ENCODE measurements around the gene VGLL4. TPM values are rescaled to one million over a fixed set of nuclear protein-coding genes. Genes with fewer than 3 reads are reported as not detected.
A peak's percentile ranks its signal among the peaks of the same experiment; 100 is the strongest.

Gene VGLL4
- total RNA-seq, 1 experiment from 2014 or later = 42.1 TPM

DNA sequence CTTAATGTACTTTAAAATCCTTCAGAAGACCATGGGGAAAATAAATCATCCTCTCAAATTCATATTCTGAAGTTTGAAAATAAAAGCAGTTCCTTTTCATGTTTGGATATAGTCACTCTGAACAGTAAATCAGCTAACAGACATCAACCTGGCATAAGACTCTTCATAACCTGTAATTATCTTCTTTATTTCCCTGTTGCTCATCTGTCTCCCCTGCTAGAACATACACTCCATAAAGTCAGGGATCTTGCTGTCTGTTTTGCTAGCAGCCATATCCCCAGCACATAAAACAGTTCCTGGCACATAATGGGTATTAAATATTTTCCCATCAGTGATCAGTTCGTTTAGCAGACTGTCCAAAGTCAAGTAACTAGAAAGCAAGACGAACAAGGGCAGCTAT is 11.2 kb downstream of the VGLL4 start:
- peaks cover 9% of the 10 kb centered on the region; the same call in 1 of the 2 replicates for H3K4me1 ChIP-seq (ENCODE audit: insufficient read depth, low read length)
- no peaks in the 10 kb centered on the region for H3K9me3 ChIP-seq (ENCODE audit: control insufficient read depth, low read depth, low read length)
- H3K27ac ChIP-seq (ENCODE audit: insufficient read length, low read depth, low read length) = no peak overlapping the region
- H2BK12ac ChIP-seq (ENCODE audit: insufficient read length, low read depth, low read length) = no peak overlapping the region
- no peak overlapping the region for H2AK5ac ChIP-seq (ENCODE audit: insufficient read length, low read length)
- no peak overlapping the region for H3K4ac ChIP-seq (ENCODE audit: low read depth, low read length)
- no peak overlapping the region for H3K23ac ChIP-seq (ENCODE audit: insufficient read length, low read depth, low read length)
- TF ChIP-seq, protein P1, sequence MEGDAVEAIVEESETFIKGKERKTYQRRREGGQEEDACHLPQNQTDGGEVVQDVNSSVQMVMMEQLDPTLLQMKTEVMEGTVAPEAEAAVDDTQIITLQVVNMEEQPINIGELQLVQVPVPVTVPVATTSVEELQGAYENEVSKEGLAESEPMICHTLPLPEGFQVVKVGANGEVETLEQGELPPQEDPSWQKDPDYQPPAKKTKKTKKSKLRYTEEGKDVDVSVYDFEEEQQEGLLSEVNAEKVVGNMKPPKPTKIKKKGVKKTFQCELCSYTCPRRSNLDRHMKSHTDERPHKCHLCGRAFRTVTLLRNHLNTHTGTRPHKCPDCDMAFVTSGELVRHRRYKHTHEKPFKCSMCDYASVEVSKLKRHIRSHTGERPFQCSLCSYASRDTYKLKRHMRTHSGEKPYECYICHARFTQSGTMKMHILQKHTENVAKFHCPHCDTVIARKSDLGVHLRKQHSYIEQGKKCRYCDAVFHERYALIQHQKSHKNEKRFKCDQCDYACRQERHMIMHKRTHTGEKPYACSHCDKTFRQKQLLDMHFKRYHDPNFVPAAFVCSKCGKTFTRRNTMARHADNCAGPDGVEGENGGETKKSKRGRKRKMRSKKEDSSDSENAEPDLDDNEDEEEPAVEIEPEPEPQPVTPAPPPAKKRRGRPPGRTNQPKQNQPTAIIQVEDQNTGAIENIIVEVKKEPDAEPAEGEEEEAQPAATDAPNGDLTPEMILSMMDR (conservative IDR thresholded peaks at IDR 0.05) = no peak
- no peak overlapping the region for H2BK20ac ChIP-seq (ENCODE audit: low read depth, low read length, poor library complexity, severe bottlenecking)
- H3K27ac Mint-ChIP-seq = peak overlapping the region in 1 of 3 experiments; percentile 74; a peak in 1 of 7 replicates
- H3T11ph ChIP-seq (ENCODE audit: low read length) = no peak overlapping the region
- H3K9me3 Mint-ChIP-seq = no peaks in the 10 kb centered on the region; a peak in 1 of 5 replicates
- no peak overlapping the region for H2BK15ac ChIP-seq (ENCODE audit: low read depth, low read length)
- H3K14ac ChIP-seq (ENCODE audit: insufficient read depth, low read length) = no peak overlapping the region
- no peak overlapping the region for H4K5ac ChIP-seq (ENCODE audit: insufficient read length, low read depth, low read length)
- H3K56ac ChIP-seq (ENCODE audit: insufficient read length, low read depth, low read length) = no peak overlapping the region
- H3K79me1 ChIP-seq (ENCODE audit: insufficient read depth, low read depth, low read length, poor library complexity, severe bottlenecking) = peaks cover 5% of the 10 kb centered on the region
- no peak overlapping the region for H3K4me3 Mint-ChIP-seq
- H3K23me2 ChIP-seq (ENCODE audit: insufficient read length, low read depth, low read length, poor library complexity, severe bottlenecking) = no peaks in the 10 kb centered on the region
- H3K27me3 Mint-ChIP-seq (ENCODE audit: low read depth) = no peaks in the 10 kb centered on the region
- no peak overlapping the region for H4K8ac ChIP-seq (replicated peaks; ENCODE audit: insufficient read length, low read depth, low read length)
- H3K36me3 Mint-ChIP-seq (ENCODE audit: insufficient read depth in 1 of 3, low read depth in 3 of 3) = no peaks in the 10 kb centered on the region; a peak in 1 of 7 replicates
- peaks cover 35 to 42% of the 10 kb centered on the region in 2 experiments for H3K4me1 Mint-ChIP-seq
- H3K79me2 ChIP-seq (ENCODE audit: insufficient read depth, low read length) = peaks cover 30% of the 10 kb centered on the region; the same call in 1 of the 2 replicates
- H3K9ac ChIP-seq (ENCODE audit: extremely low read depth, insufficient read length, low read length) = no peak overlapping the region
- no peak overlapping the region for H2AFZ ChIP-seq (ENCODE audit: low read length)
- no peak overlapping the region for H3K18ac ChIP-seq (ENCODE audit: insufficient read length, low read depth, low read length)
- H2BK5ac ChIP-seq (ENCODE audit: insufficient read length, low read length) = no peak overlapping the region
- no peak overlapping the region for H2BK120ac ChIP-seq (ENCODE audit: low read depth, low read length, poor library complexity, severe bottlenecking)
- no peaks in the 10 kb centered on the region for H4K20me1 ChIP-seq (ENCODE audit: control insufficient read depth, insufficient read depth, insufficient read length)
- no peak overlapping the region for H3K4me2 ChIP-seq (ENCODE audit: insufficient read depth, insufficient read length, low read length)
- no peak for DNase-seq
- no peaks in the 10 kb centered on the region for H3K27me3 ChIP-seq (ENCODE audit: insufficient read depth, low read length)
- no peak overlapping the region for H4K91ac ChIP-seq (ENCODE audit: insufficient read length, low read depth, low read length)
- WGBS (ENCODE audit: extremely low coverage, insufficient read length, low lambda C conversion rate) = no CpG with 5 or more reads among the region's 2 CpGs

Data from H9 (cell line).